SK-N-SH (cell line): Measurements from ENCODE around the gene ZNF765.

Experiments
- EZH2phosphoT487 ChIP-seq: fragments of 200-600 bp; sonication (generic); IDR thresholded peaks from 2 replicates; pipeline ENCODE4 v1.6.1; 2017; ENCODE audit warnings: low read depth, mixed run types, mild to moderate bottlenecking, antibody characterized with exemption, moderate library complexity, borderline replicate concordance
- MXI1 ChIP-seq: IDR thresholded peaks from 2 replicates; pipeline ENCODE4 v1.6.1; 2012; ENCODE audit warnings: mild to moderate bottlenecking, low read depth, low read length, improper control_type of control experiment
- NFIC ChIP-seq: IDR thresholded peaks from 2 replicates; pipeline ENCODE4 v1.4.0; 2012; ENCODE audit warnings: borderline replicate concordance
- NRF1 ChIP-seq: IDR thresholded peaks from 2 replicates; pipeline ENCODE4 v1.6.1; 2012; ENCODE audit warnings: low read depth, mild to moderate bottlenecking, low read length
- POLR2AphosphoS5 ChIP-seq: IDR thresholded peaks from 2 replicates; pipeline ENCODE4 v1.6.1; 2012; ENCODE audit warnings: low read depth, low read length
- RAD21 ChIP-seq: IDR thresholded peaks from 2 replicates; pipeline ENCODE4 v1.6.1; 2012; ENCODE audit warnings: mild to moderate bottlenecking, low read length
- TF ChIP-seq, protein P1 (sequence below): fragments of 200-600 bp; sonication (generic); IDR thresholded peaks from 2 replicates; pipeline ENCODE4 v1.6.1; 2017; ENCODE audit warnings: antibody characterized with exemption, mild to moderate bottlenecking, moderate library complexity
- TF ChIP-seq, protein P2 (sequence below): IDR thresholded peaks from 2 replicates; pipeline ENCODE4 v1.6.1; 2012; ENCODE audit warnings: mild to moderate bottlenecking, low read depth, low read length, moderate library complexity
- TF ChIP-seq, protein P3 (sequence below): IDR thresholded peaks from 2 replicates; pipeline ENCODE4 v1.4.0; 2012; ENCODE audit warnings: low read depth, borderline replicate concordance
- TF ChIP-seq, protein P4 (sequence below): IDR thresholded peaks from 2 replicates; pipeline ENCODE4 v1.4.0; 2012; ENCODE audit warnings: low read depth, borderline replicate concordance

DNA sequence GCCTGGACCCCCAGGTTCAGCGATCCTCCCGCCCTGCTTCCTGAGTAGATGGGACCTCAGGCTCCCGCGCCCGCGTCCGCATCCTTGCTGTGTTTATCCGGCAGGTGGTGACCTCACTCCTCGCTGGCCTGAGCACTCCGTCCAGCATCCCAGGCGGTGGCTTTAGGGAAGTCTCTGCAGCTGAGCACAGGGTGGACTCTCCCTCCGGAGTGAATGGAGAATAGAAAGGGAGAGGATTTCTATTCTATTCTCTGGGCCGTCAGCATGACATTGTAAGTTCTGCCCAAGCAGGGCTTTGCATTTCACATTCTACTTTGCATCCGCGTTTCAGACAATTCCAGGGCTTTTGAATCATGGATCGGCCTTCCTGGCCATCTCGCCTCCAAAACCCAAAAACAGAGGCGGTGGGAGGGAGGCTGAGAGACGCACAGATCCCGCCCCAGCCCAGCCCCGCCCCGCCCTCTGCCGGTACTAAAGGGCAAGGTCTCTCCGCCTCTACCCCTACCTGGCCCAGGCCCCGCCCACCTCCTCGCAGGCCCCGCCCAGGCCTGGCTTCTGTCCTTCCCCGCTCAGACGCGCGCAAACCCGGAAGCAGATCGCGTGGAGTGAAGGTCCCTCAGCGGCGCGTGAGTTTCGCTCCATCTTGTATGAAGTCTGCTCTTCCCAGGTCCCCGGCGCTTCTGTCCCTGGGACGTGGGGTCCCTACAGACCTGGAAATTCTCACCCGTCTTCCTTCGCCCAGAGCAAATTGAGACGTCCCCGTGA, 29.6 kb upstream of the ZNF765 start, which contains the start of gene ZNF525:
- TF ChIP-seq, protein P1, sequence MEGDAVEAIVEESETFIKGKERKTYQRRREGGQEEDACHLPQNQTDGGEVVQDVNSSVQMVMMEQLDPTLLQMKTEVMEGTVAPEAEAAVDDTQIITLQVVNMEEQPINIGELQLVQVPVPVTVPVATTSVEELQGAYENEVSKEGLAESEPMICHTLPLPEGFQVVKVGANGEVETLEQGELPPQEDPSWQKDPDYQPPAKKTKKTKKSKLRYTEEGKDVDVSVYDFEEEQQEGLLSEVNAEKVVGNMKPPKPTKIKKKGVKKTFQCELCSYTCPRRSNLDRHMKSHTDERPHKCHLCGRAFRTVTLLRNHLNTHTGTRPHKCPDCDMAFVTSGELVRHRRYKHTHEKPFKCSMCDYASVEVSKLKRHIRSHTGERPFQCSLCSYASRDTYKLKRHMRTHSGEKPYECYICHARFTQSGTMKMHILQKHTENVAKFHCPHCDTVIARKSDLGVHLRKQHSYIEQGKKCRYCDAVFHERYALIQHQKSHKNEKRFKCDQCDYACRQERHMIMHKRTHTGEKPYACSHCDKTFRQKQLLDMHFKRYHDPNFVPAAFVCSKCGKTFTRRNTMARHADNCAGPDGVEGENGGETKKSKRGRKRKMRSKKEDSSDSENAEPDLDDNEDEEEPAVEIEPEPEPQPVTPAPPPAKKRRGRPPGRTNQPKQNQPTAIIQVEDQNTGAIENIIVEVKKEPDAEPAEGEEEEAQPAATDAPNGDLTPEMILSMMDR = no peak
- TF ChIP-seq POLR2AphosphoS5 (peak; percentile 92), MXI1 (peak; percentile 97), NRF1 (peak; percentile 63), NFIC (no peak), RAD21 (peak; percentile 52), EZH2phosphoT487 (no peak)
- TF ChIP-seq, protein P2, sequence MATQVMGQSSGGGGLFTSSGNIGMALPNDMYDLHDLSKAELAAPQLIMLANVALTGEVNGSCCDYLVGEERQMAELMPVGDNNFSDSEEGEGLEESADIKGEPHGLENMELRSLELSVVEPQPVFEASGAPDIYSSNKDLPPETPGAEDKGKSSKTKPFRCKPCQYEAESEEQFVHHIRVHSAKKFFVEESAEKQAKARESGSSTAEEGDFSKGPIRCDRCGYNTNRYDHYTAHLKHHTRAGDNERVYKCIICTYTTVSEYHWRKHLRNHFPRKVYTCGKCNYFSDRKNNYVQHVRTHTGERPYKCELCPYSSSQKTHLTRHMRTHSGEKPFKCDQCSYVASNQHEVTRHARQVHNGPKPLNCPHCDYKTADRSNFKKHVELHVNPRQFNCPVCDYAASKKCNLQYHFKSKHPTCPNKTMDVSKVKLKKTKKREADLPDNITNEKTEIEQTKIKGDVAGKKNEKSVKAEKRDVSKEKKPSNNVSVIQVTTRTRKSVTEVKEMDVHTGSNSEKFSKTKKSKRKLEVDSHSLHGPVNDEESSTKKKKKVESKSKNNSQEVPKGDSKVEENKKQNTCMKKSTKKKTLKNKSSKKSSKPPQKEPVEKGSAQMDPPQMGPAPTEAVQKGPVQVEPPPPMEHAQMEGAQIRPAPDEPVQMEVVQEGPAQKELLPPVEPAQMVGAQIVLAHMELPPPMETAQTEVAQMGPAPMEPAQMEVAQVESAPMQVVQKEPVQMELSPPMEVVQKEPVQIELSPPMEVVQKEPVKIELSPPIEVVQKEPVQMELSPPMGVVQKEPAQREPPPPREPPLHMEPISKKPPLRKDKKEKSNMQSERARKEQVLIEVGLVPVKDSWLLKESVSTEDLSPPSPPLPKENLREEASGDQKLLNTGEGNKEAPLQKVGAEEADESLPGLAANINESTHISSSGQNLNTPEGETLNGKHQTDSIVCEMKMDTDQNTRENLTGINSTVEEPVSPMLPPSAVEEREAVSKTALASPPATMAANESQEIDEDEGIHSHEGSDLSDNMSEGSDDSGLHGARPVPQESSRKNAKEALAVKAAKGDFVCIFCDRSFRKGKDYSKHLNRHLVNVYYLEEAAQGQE = no peak
- TF ChIP-seq, protein P3, sequence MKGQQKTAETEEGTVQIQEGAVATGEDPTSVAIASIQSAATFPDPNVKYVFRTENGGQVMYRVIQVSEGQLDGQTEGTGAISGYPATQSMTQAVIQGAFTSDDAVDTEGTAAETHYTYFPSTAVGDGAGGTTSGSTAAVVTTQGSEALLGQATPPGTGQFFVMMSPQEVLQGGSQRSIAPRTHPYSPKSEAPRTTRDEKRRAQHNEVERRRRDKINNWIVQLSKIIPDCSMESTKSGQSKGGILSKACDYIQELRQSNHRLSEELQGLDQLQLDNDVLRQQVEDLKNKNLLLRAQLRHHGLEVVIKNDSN = no peak
- TF ChIP-seq, protein P4, sequence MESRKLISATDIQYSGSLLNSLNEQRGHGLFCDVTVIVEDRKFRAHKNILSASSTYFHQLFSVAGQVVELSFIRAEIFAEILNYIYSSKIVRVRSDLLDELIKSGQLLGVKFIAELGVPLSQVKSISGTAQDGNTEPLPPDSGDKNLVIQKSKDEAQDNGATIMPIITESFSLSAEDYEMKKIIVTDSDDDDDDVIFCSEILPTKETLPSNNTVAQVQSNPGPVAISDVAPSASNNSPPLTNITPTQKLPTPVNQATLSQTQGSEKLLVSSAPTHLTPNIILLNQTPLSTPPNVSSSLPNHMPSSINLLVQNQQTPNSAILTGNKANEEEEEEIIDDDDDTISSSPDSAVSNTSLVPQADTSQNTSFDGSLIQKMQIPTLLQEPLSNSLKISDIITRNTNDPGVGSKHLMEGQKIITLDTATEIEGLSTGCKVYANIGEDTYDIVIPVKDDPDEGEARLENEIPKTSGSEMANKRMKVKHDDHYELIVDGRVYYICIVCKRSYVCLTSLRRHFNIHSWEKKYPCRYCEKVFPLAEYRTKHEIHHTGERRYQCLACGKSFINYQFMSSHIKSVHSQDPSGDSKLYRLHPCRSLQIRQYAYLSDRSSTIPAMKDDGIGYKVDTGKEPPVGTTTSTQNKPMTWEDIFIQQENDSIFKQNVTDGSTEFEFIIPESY = no peak
